Measurements from ENCODE around the gene SNX6. TPM values are rescaled to one million over a fixed set of nuclear protein-coding genes. Genes with fewer than 3 reads are reported as not detected.

The SNX6 gene
- total RNA-seq, 1 donor from 2014 or later: 70.7 TPM

DNA sequence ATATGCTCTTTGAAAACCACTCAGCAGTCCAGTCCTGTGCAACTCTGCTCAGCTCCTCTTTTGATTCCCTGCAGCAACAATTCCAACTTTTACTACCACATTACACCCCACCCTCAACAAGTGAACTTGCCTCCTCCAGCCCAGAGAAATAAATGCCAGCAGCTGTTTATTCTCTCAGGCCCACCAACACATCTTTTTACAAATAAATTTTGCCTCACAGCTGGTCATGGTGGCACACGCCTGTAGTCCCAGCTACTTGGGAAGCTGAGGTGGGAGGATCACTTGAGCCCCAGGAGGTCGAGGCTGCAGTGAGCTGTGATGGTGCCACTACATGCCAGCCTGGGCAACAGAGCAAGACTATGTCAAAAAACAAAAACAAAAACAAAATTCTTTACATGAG, 9.8 kb downstream of the SNX6 start:
- ATAC-seq (peak in 1 of 2 donors; percentile 15), DNase-seq (no peak)
- Histone ChIP-seq H3K4me1 (peaks cover 14% of the 10 kb centered on the region), H3K9me3 (no peaks in the 10 kb centered on the region), H3K4me3 (no peak overlapping the region), H3K27me3 (ENCODE audit: low read depth) (no peaks in the 10 kb centered on the region), H3K27ac (no peak overlapping the region), H3K36me3 (peaks cover 65% of the 10 kb centered on the region)
- TF ChIP-seq, protein P1, sequence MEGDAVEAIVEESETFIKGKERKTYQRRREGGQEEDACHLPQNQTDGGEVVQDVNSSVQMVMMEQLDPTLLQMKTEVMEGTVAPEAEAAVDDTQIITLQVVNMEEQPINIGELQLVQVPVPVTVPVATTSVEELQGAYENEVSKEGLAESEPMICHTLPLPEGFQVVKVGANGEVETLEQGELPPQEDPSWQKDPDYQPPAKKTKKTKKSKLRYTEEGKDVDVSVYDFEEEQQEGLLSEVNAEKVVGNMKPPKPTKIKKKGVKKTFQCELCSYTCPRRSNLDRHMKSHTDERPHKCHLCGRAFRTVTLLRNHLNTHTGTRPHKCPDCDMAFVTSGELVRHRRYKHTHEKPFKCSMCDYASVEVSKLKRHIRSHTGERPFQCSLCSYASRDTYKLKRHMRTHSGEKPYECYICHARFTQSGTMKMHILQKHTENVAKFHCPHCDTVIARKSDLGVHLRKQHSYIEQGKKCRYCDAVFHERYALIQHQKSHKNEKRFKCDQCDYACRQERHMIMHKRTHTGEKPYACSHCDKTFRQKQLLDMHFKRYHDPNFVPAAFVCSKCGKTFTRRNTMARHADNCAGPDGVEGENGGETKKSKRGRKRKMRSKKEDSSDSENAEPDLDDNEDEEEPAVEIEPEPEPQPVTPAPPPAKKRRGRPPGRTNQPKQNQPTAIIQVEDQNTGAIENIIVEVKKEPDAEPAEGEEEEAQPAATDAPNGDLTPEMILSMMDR (IDR thresholded peaks at IDR 0.05): no peak
- intact Hi-C loops (cut with DNase I): no loop called here

DNA sequence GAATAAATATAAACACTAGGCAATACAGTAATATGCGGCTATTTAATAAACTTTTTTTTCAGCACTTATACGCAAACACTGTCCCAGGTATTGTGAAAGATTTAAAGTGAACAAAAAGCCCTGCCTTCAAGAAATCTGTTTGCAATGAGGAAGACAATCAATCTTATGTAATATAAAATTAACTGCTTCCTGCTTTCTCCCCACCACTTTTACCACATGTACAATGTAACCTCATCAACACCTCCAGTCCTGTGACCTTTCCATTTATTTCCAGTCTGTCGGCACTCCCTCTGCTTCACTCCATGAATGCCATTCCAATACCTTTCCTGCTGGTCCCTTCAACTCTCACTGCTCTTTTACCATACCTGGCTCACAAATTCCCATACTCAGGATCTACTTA, 10.5 kb downstream of the SNX6 start:
- Histone ChIP-seq H3K4me3 (no peak overlapping the region), H3K27ac (no peak overlapping the region), H3K36me3 (peaks cover 62% of the 10 kb centered on the region), H3K9me3 (no peaks in the 10 kb centered on the region), H3K4me1 (peaks cover 14% of the 10 kb centered on the region), H3K27me3 (ENCODE audit: low read depth) (no peaks in the 10 kb centered on the region)
- DNase-seq (no peak), ATAC-seq (peak; percentile 34 to 54)
- TF ChIP-seq, protein P1 (IDR thresholded peaks at IDR 0.05): no peak
- intact Hi-C loops (cut with DNase I): no loop called here

DNA sequence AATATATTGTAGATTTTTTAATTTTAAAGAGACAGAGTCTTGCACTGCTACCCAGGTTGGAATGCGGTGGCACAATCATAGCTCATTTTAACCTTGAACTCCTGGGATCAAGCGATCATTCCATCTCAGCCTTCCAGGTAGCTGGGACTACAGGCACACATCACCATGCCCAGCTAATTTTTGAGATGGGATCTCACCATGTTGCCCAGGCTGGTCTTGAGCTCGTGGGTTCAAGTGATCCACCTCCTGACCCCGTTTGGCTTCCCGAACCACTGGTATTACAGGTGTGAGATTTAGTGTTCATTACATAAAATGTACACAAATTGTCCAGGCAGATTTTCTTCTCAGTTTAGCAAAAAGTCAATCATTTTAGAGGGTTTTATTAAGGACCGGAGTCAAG, 13.6 kb downstream of the SNX6 start:
- TF ChIP-seq, protein P1 (IDR thresholded peaks at IDR 0.05): no peak
- ATAC-seq: no peak
- peaks cover 46% of the 10 kb centered on the region for H3K36me3 ChIP-seq
- no peak overlapping the region for H3K4me3 ChIP-seq
- no peak overlapping the region for H3K27ac ChIP-seq
- DNase-seq: no peak
- H3K4me1 ChIP-seq: peaks cover 14% of the 10 kb centered on the region
- intact Hi-C loops (cut with DNase I): no loop called here
- H3K27me3 ChIP-seq (ENCODE audit: low read depth): no peaks in the 10 kb centered on the region
- no peaks in the 10 kb centered on the region for H3K9me3 ChIP-seq

DNA sequence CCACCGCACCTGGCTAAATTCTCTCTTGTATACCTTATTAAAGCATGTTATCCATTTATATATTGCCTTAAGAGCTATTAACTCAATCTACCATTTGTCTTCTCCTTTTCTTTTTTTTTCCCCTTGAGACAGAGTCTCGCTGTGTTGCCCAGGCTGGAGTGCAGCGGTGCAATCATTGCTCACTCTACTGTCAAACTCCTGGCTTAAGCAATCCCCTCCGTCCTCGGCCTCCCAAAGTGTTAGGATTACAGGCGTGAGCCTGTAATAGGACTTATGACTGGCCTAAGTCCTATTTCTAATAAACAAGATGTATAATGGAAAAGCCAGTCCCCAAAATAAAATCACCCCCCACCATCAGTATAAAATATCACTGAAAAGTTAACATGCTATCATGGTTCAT, 14.4 kb downstream of the SNX6 start:
- DNase-seq: no peak
- Histone ChIP-seq H3K4me1 (peaks cover 14% of the 10 kb centered on the region), H3K9me3 (no peaks in the 10 kb centered on the region), H3K27ac (no peak overlapping the region), H3K36me3 (peaks cover 42% of the 10 kb centered on the region), H3K4me3 (no peak overlapping the region), H3K27me3 (ENCODE audit: low read depth) (no peaks in the 10 kb centered on the region)
- ATAC-seq: no peak
- intact Hi-C loops (cut with DNase I): no loop called here
- TF ChIP-seq, protein P1 (IDR thresholded peaks at IDR 0.05): no peak

DNA sequence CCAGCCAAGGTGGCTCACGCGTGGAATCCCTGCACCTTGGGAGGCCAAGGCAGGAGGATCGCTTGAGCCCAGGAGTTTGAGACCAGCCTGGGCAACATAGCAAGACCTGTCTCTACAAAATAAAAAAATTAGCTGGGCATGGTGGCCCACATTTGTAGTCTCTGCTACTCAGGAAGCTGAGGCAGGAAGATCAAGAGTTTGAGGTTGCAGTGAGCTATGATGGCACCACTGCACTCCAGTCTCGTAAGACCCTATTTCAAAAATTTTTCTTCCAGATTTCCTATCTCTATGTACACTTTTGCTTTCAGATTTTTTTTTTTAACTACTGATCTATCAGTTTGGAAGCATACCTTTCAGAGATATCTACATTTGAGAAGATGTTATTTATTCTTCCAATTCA, 15.3 kb downstream of the SNX6 start:
- no peak overlapping the region for H3K4me3 ChIP-seq
- H3K27ac ChIP-seq: no peak overlapping the region
- H3K36me3 ChIP-seq: peaks cover 35% of the 10 kb centered on the region
- TF ChIP-seq, protein P1 (IDR thresholded peaks at IDR 0.05): no peak
- DNase-seq: no peak
- intact Hi-C loops (cut with DNase I): no loop called here
- H3K27me3 ChIP-seq (ENCODE audit: low read depth): no peaks in the 10 kb centered on the region
- H3K4me1 ChIP-seq: peaks cover 7% of the 10 kb centered on the region
- H3K9me3 ChIP-seq: no peaks in the 10 kb centered on the region
- ATAC-seq: no peak

DNA sequence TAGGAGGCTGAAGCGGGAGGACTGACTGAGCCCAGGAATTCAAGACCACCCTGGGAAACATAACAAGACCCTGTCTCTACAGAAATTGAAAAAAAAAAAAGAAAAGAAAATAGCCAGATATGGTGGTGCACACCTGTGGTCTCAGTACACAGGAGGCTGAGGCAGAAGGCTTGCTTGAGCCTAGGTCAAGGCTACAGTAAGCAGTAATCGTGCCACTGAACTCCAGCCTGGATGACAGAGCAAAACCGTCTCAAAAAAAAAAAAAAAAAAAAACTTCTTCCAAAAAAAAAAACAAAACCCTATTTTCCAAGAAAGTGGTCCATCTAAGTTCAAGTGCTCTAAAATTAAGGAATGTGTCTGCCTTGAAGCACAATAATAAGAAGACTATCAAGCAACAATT, 19.8 kb downstream of the SNX6 start:
- Histone ChIP-seq H3K4me1 (no peaks in the 10 kb centered on the region), H3K4me3 (no peak overlapping the region), H3K27ac (no peak overlapping the region), H3K27me3 (ENCODE audit: low read depth) (no peaks in the 10 kb centered on the region), H3K36me3 (peaks cover 57% of the 10 kb centered on the region), H3K9me3 (no peaks in the 10 kb centered on the region)
- DNase-seq (no peak), ATAC-seq (no peak)
- TF ChIP-seq, protein P1 (IDR thresholded peaks at IDR 0.05): no peak
- intact Hi-C loops (cut with DNase I): no loop called here

Data from lower lobe of right lung (tissue), 2 donors.